Astrocyte (in vitro differentiated cells and primary cell): ENCODE data around the gene ZBTB2. TPM values are rescaled to one million over a fixed set of nuclear protein-coding genes. Genes with fewer than 3 reads are reported as not detected.

ENCODE experiments used
- DNase-seq: peaks from one replicate; pipeline ENCODE4 v3.0.0-alpha.2; 2010; ENCODE audit warnings: low read depth
- FAIRE-seq: peaks from 2 replicates; lab custom pipeline; 2011; peaks lifted over from hg19 to GRCh38; lab: Jason Lieb, UNC
- H2AFZ ChIP-seq: 2 replicates; pipeline ENCODE4 v1.6.0; 2012; ENCODE audit warnings: low read depth, low read length, inconsistent platforms
- H3K27ac ChIP-seq: 2 replicates; pipeline ENCODE4 v1.5.1; 2011; ENCODE audit warnings: low read depth, low read length, inconsistent platforms
- H3K27me3 ChIP-seq: 2 replicates; pipeline ENCODE4 v1.6.0; 2011; ENCODE audit warnings: low read length, inconsistent platforms; ENCODE audit not compliant: insufficient read depth
- H3K36me3 ChIP-seq: 2 replicates; pipeline ENCODE4 v1.5.1; 2011; ENCODE audit warnings: low read length, inconsistent platforms; ENCODE audit not compliant: insufficient read depth
- H3K4me1 ChIP-seq: 2 replicates; pipeline ENCODE4 v1.5.1; 2011; ENCODE audit warnings: low read length, inconsistent platforms; ENCODE audit not compliant: insufficient read depth
- H3K4me2 ChIP-seq: 2 replicates; pipeline ENCODE4 v1.6.0; 2012; ENCODE audit warnings: low read length, inconsistent platforms
- H3K4me3 ChIP-seq: 2 replicates; pipeline ENCODE4 v1.5.1; 2011; ENCODE audit warnings: low read depth, mild to moderate bottlenecking, low read length, inconsistent platforms; ENCODE audit not compliant: insufficient read depth
- H3K79me2 ChIP-seq: 2 replicates; pipeline ENCODE4 v1.6.0; 2012; ENCODE audit warnings: mild to moderate bottlenecking, low read length, inconsistent platforms; ENCODE audit not compliant: insufficient read depth
- H3K9ac ChIP-seq: 2 replicates; pipeline ENCODE4 v1.6.0; 2012; ENCODE audit warnings: mild to moderate bottlenecking, low read length, inconsistent platforms
- H3K9me3 ChIP-seq: 2 replicates; pipeline ENCODE4 v1.5.1; 2012; ENCODE audit warnings: low read depth, mild to moderate bottlenecking, low read length, inconsistent platforms; ENCODE audit not compliant: insufficient read depth
- H4K20me1 ChIP-seq: 2 replicates; pipeline ENCODE4 v1.6.0; 2012; ENCODE audit warnings: low read length, inconsistent platforms; ENCODE audit not compliant: insufficient read depth
- H3K27ac Mint-ChIP-seq: one replicate; pipeline ENCODE4 v1.8.0; 2021; ENCODE audit warnings: mild to moderate bottlenecking, mixed read lengths; ENCODE audit not compliant: unreplicated experiment
- H3K27me3 Mint-ChIP-seq: one replicate; pipeline ENCODE4 v1.8.0; 2021; ENCODE audit warnings: low read depth, mixed read lengths; ENCODE audit not compliant: unreplicated experiment
- H3K36me3 Mint-ChIP-seq: one replicate; pipeline ENCODE4 v1.8.0; 2021; ENCODE audit warnings: low read depth, mixed read lengths; ENCODE audit not compliant: unreplicated experiment
- H3K4me1 Mint-ChIP-seq: one replicate; pipeline ENCODE4 v1.8.0; 2021; ENCODE audit warnings: low read depth, mixed read lengths; ENCODE audit not compliant: unreplicated experiment
- H3K4me3 Mint-ChIP-seq: one replicate; pipeline ENCODE4 v1.8.0; 2021; ENCODE audit warnings: mild to moderate bottlenecking, moderate library complexity, mixed read lengths; ENCODE audit not compliant: unreplicated experiment
- H3K9me3 Mint-ChIP-seq: one replicate; pipeline ENCODE4 v1.8.0; 2021; ENCODE audit warnings: mild to moderate bottlenecking, mixed read lengths; ENCODE audit not compliant: unreplicated experiment
- CTCF ChIP-seq: IDR thresholded peaks from 2 replicates; pipeline ENCODE4 v1.5.1; 2011; ENCODE audit warnings: low read depth, mild to moderate bottlenecking, inconsistent platforms, low read length, moderate library complexity; ENCODE audit not compliant: insufficient read depth
- EZH2 ChIP-seq: IDR thresholded peaks from 2 replicates; pipeline ENCODE4 v1.6.1; 2012; ENCODE audit warnings: mild to moderate bottlenecking, low read length, inconsistent platforms; ENCODE audit not compliant: insufficient read depth
- total RNA-seq: library from RNA; stranded (reverse); gene quantifications from 2 replicates; pipeline ENCODE4 v1.2.1, GENCODE V29; 2021

The ZBTB2 gene
- total RNA-seq, 1 donor from 2014 or later = 20.8 TPM

GRCh38 chr6:151399679-151400078, 8.3 kb upstream of the ZBTB2 start:
- H3K27me3 Mint-ChIP-seq = no peaks in the 10 kb centered on the region
- Histone ChIP-seq H3K79me2 (peaks cover 97% of the 10 kb centered on the region), H3K36me3 (peaks cover 6% of the 10 kb centered on the region), H4K20me1 (peaks cover 88% of the 10 kb centered on the region), H3K9ac (no peak overlapping the region), H3K4me2 (no peak overlapping the region), H3K27me3 (no peaks in the 10 kb centered on the region), H3K9me3 (no peaks in the 10 kb centered on the region), H3K27ac (no peak overlapping the region), H3K4me1 (no peaks in the 10 kb centered on the region), H3K4me3 (no peak overlapping the region), H2AFZ (no peak overlapping the region)
- no peak for TF ChIP-seq EZH2
- no peak for TF ChIP-seq CTCF
- DNase-seq (peak; percentile 45), FAIRE-seq (no peak)
- no peak overlapping the region for H3K4me3 Mint-ChIP-seq
- H3K9me3 Mint-ChIP-seq = no peaks in the 10 kb centered on the region
- H3K27ac Mint-ChIP-seq = peak overlapping the region; percentile 41
- H3K36me3 Mint-ChIP-seq = peaks cover 11% of the 10 kb centered on the region
- H3K4me1 Mint-ChIP-seq = peaks cover 16% of the 10 kb centered on the region

GRCh38 chr6:151393410-151393809, 2.1 kb upstream of the ZBTB2 start:
- H3K27ac Mint-ChIP-seq = peak overlapping the region; percentile 15
- H3K9me3 Mint-ChIP-seq = no peaks in the 10 kb centered on the region
- FAIRE-seq (no peak), DNase-seq (no peak)
- H3K4me1 Mint-ChIP-seq = peaks cover 27% of the 10 kb centered on the region
- H3K4me3 Mint-ChIP-seq = peak overlapping the region; percentile 93
- Histone ChIP-seq H3K9me3 (no peaks in the 10 kb centered on the region), H3K4me1 (peaks cover 31% of the 10 kb centered on the region), H3K4me2 (peak overlapping the region; percentile 89), H3K4me3 (peak overlapping the region; percentile 80), H3K36me3 (peaks cover 3% of the 10 kb centered on the region), H2AFZ (no peak overlapping the region), H3K27me3 (no peaks in the 10 kb centered on the region), H3K79me2 (peaks cover 83% of the 10 kb centered on the region), H4K20me1 (peaks cover 67% of the 10 kb centered on the region), H3K9ac (peak overlapping the region; percentile 75), H3K27ac (no peak overlapping the region)
- peaks cover 6% of the 10 kb centered on the region for H3K36me3 Mint-ChIP-seq
- TF ChIP-seq CTCF = no peak
- TF ChIP-seq EZH2 = no peak
- no peaks in the 10 kb centered on the region for H3K27me3 Mint-ChIP-seq

GRCh38 chr6:151392427-151392826, 1.1 kb upstream of the ZBTB2 start:
- Histone ChIP-seq H3K9ac (peak overlapping the region; percentile 75), H3K4me2 (peak overlapping the region; percentile 89), H3K27me3 (no peaks in the 10 kb centered on the region), H2AFZ (no peak overlapping the region), H4K20me1 (peaks cover 57% of the 10 kb centered on the region), H3K4me3 (peak overlapping the region; percentile 80), H3K4me1 (peaks cover 40% of the 10 kb centered on the region), H3K9me3 (no peaks in the 10 kb centered on the region), H3K79me2 (peaks cover 82% of the 10 kb centered on the region), H3K27ac (peak overlapping the region; percentile 53), H3K36me3 (peaks cover 3% of the 10 kb centered on the region)
- TF ChIP-seq CTCF (no peak), EZH2 (no peak)
- no peak for FAIRE-seq
- H3K27me3 Mint-ChIP-seq = no peaks in the 10 kb centered on the region
- no peaks in the 10 kb centered on the region for H3K9me3 Mint-ChIP-seq
- H3K4me3 Mint-ChIP-seq = peak overlapping the region; percentile 93
- peak overlapping the region; percentile 75 for H3K27ac Mint-ChIP-seq
- H3K4me1 Mint-ChIP-seq = peaks cover 30% of the 10 kb centered on the region
- DNase-seq = no peak
- peaks cover 6% of the 10 kb centered on the region for H3K36me3 Mint-ChIP-seq
